A549 (cell line): ENCODE measurements around the gene MAGIX.

Source experiments
- BHLHE40 ChIP-seq: IDR thresholded peaks from 2 replicates; pipeline ENCODE4 v1.6.1; 2012; ENCODE audit warnings: low read depth, low read length, inconsistent platforms
- CHD2 ChIP-seq: fragments of 150-350 bp; IDR thresholded peaks from 2 replicates; pipeline ENCODE4 v1.6.1; 2014; ENCODE audit warnings: low read length; ENCODE audit not compliant: partially characterized antibody
- CTCF ChIP-seq: fragments of >200 bp; sonication (Bioruptor Twin); formaldehyde crosslinking; IDR thresholded peaks from 3 replicates; pipeline ENCODE4 v1.5.1; 2016
- POLR2A ChIP-seq: IDR thresholded peaks from 2 replicates; pipeline ENCODE4 v1.6.1; 2012; ENCODE audit warnings: mild to moderate bottlenecking, low read length
- RARB ChIP-seq: fragments of 250-450 bp; sonication (Bioruptor Pico); IDR thresholded peaks from 2 replicates; pipeline ENCODE4 v1.8.0; 2021; ENCODE audit warnings: mild to moderate bottlenecking, moderate library complexity
- RFX5 ChIP-seq: fragments of 450-650 bp; IDR thresholded peaks from 2 replicates; pipeline ENCODE4 v1.7.1; 2014; ENCODE audit warnings: antibody characterized with exemption, mild to moderate bottlenecking, moderate library complexity
- RNF2 ChIP-seq: fragments of 200-600 bp; sonication (generic); IDR thresholded peaks from 2 replicates; pipeline ENCODE4 v1.6.1; 2016; ENCODE audit warnings: low read depth, mild to moderate bottlenecking, antibody characterized with exemption, moderate library complexity, borderline replicate concordance
- SMC3 ChIP-seq: fragments of >200 bp; sonication (Bioruptor Twin); formaldehyde crosslinking; IDR thresholded peaks from 3 replicates; pipeline ENCODE4 v1.6.1; 2018; ENCODE audit warnings: inconsistent platforms
- ZFP36 ChIP-seq: fragments of 450-650 bp; IDR thresholded peaks from 2 replicates; pipeline ENCODE4 v1.6.1; 2014; ENCODE audit warnings: borderline replicate concordance; ENCODE audit not compliant: partially characterized antibody
- TF ChIP-seq, protein P1 (sequence below): fragments of 250-450 bp; sonication (Bioruptor Pico); IDR thresholded peaks from 2 replicates; pipeline ENCODE4 v1.5.0; 2020; ENCODE audit warnings: low read depth, mild to moderate bottlenecking, moderate library complexity

GRCh38 chrX:49162620-49163019 is at the start of gene MAGIX:
- TF ChIP-seq RFX5 = no peak
- no peak for TF ChIP-seq ZFP36
- no peak for TF ChIP-seq BHLHE40
- TF ChIP-seq CTCF = no peak
- no peak for TF ChIP-seq POLR2A
- TF ChIP-seq RNF2 = no peak
- no peak for TF ChIP-seq RARB (CRISPR knock-in tag)
- TF ChIP-seq, protein P1, sequence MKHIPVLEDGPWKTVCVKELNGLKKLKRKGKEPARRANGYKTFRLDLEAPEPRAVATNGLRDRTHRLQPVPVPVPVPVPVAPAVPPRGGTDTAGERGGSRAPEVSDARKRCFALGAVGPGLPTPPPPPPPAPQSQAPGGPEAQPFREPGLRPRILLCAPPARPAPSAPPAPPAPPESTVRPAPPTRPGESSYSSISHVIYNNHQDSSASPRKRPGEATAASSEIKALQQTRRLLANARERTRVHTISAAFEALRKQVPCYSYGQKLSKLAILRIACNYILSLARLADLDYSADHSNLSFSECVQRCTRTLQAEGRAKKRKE (CRISPR knock-in tag) = no peak
- TF ChIP-seq SMC3 = no peak
- no peak for TF ChIP-seq CHD2
